GM23338 (cell line): ENCODE data around the gene MTMR6. TPM values are rescaled to one million over a fixed set of nuclear protein-coding genes. Genes with fewer than 3 reads are reported as not detected.
A peak's percentile ranks its signal among the peaks of the same experiment; 100 is the strongest.

Experiments
- ATAC-seq: fragments of 200-7000 bp; cut with Tn5 transposase; 3 replicates; pipeline ENCODE4 v1.9.1; 2020
- DNase-seq: peaks from one replicate; pipeline ENCODE4 v3.0.0-alpha.2; 2015; ENCODE audit warnings: low spot score
- H2AFZ ChIP-seq: fragments of 200-600 bp; sonication (generic); 2 replicates; pipeline ENCODE4 v1.8.0; 2016; ENCODE audit warnings: antibody characterized with exemption, mild to moderate bottlenecking, moderate library complexity
- H3F3A ChIP-seq: fragments of 200-600 bp; sonication (generic); replicated peaks from 2 replicates; pipeline ENCODE4 v1.8.0; 2017; ENCODE audit warnings: antibody characterized with exemption, mixed run types, low read depth
- H3K27ac ChIP-seq: fragments of 200-600 bp; sonication (generic); 2 replicates; pipeline ENCODE4 v1.6.1; 2016; ENCODE audit warnings: low read depth
- H3K27me3 ChIP-seq: fragments of 200-600 bp; sonication (generic); 2 replicates; pipeline ENCODE4 v1.8.0; 2016; ENCODE audit warnings: mild to moderate bottlenecking, mixed run types, moderate library complexity; ENCODE audit not compliant: insufficient read depth
- H3K36me3 ChIP-seq: fragments of 200-600 bp; sonication (generic); 2 replicates; pipeline ENCODE4 v1.8.0; 2016; ENCODE audit warnings: mild to moderate bottlenecking; ENCODE audit not compliant: insufficient read depth
- H3K4me1 ChIP-seq: fragments of 200-600 bp; sonication (generic); 2 replicates; pipeline ENCODE4 v1.8.0; 2016; ENCODE audit warnings: mild to moderate bottlenecking, moderate library complexity; ENCODE audit not compliant: insufficient read depth
- H3K4me2 ChIP-seq: fragments of 200-600 bp; sonication (generic); 2 replicates; pipeline ENCODE4 v1.7.1; 2017; ENCODE audit warnings: mixed run types
- H3K4me3 ChIP-seq: fragments of 200-600 bp; sonication (generic); 2 replicates; pipeline ENCODE4 v1.6.1; 2016; ENCODE audit warnings: mixed run types
- H3K79me2 ChIP-seq: fragments of 200-600 bp; sonication (generic); replicated peaks from 2 replicates; pipeline ENCODE4 v1.8.0; 2017; ENCODE audit warnings: mild to moderate bottlenecking; ENCODE audit not compliant: insufficient read depth
- H3K9me2 ChIP-seq: fragments of 200-600 bp; sonication (generic); 2 replicates; pipeline ENCODE4 v1.8.0; 2017; ENCODE audit not compliant: insufficient read depth
- H4K20me1 ChIP-seq: fragments of 200-600 bp; sonication (generic); replicated peaks from 2 replicates; pipeline ENCODE4 v1.8.0; 2017; ENCODE audit warnings: mild to moderate bottlenecking; ENCODE audit not compliant: insufficient read depth
- H3K27ac Mint-ChIP-seq: 2 replicates; pipeline ENCODE4 v1.8.0; 2020; ENCODE audit warnings: inconsistent platforms, mild to moderate bottlenecking, moderate library complexity, mixed read lengths
- H3K27me3 Mint-ChIP-seq: 3 replicates; pipeline ENCODE4 v1.8.0; 2022; ENCODE audit warnings: low read depth, mild to moderate bottlenecking, moderate library complexity, mixed read lengths, inconsistent platforms; ENCODE audit not compliant: insufficient read depth, poor library complexity
- H3K36me3 Mint-ChIP-seq: 3 replicates; pipeline ENCODE4 v1.8.0; 2021; ENCODE audit warnings: low read depth, mild to moderate bottlenecking, inconsistent platforms, moderate library complexity, mixed read lengths
- H3K4me1 Mint-ChIP-seq: 3 replicates; pipeline ENCODE4 v1.8.0; 2020; ENCODE audit warnings: mild to moderate bottlenecking, inconsistent platforms, mixed read lengths
- H3K4me3 Mint-ChIP-seq: 3 replicates; pipeline ENCODE4 v1.8.0; 2021; ENCODE audit warnings: moderate library complexity, mild to moderate bottlenecking, inconsistent platforms, mixed read lengths
- H3K9me3 Mint-ChIP-seq: 3 replicates; pipeline ENCODE4 v1.8.0; 2020; ENCODE audit warnings: moderate library complexity, mild to moderate bottlenecking, inconsistent platforms, mixed read lengths
- CREB1 ChIP-seq: fragments of 250-450 bp; sonication (Bioruptor Pico); IDR thresholded peaks from 2 replicates; pipeline ENCODE4 v1.5.0; 2020; ENCODE audit warnings: low read depth, mild to moderate bottlenecking, moderate library complexity
- CTCF ChIP-seq, 2 experiments: fragments of 200-600 bp in 1 of 2; sonication (generic) in 1 of 2; conservative IDR thresholded peaks; 2 replicates each; pipeline versions ENCODE4 v1.5.1 to v1.6.1; 2016 to 2017; ENCODE audit warnings: antibody characterized with exemption in 2 of 2, low read depth in 2 of 2, mild to moderate bottlenecking in 2 of 2, moderate library complexity in 1 of 2
- EZH2 ChIP-seq: fragments of 200-600 bp; sonication (generic); IDR thresholded peaks from one replicate; pipeline ENCODE4 v1.8.0; 2017; ENCODE audit warnings: antibody characterized with exemption, mild to moderate bottlenecking, low read depth; ENCODE audit not compliant: unreplicated experiment
- EZH2phosphoT487 ChIP-seq: fragments of 200-600 bp; sonication (generic); IDR thresholded peaks from one replicate; pipeline ENCODE4 v1.8.1; 2018; ENCODE audit warnings: antibody characterized with exemption; ENCODE audit not compliant: unreplicated experiment
- JUNB ChIP-seq: IDR thresholded peaks from one replicate; pipeline ENCODE4 v1.6.1; 2016; ENCODE audit warnings: antibody characterized with exemption; ENCODE audit not compliant: unreplicated experiment
- NANOG ChIP-seq: IDR thresholded peaks from 2 replicates; pipeline ENCODE4 v1.6.1; 2016; ENCODE audit warnings: antibody characterized with exemption, borderline replicate concordance
- POLR2AphosphoS5 ChIP-seq: IDR thresholded peaks from 2 replicates; pipeline ENCODE4 v1.6.1; 2016; ENCODE audit warnings: antibody characterized with exemption, low read depth
- REST ChIP-seq: IDR thresholded peaks from one replicate; pipeline ENCODE4 v1.6.1; 2018; ENCODE audit warnings: antibody characterized with exemption; ENCODE audit not compliant: unreplicated experiment
- STAT1 ChIP-seq: IDR thresholded peaks from one replicate; pipeline ENCODE4 v1.6.1; 2016; ENCODE audit warnings: antibody characterized with exemption; ENCODE audit not compliant: unreplicated experiment
- ZNF114 ChIP-seq: fragments of 250-450 bp; sonication (Bioruptor Pico); IDR thresholded peaks from 2 replicates; pipeline ENCODE4 v1.5.0; 2020; ENCODE audit warnings: mild to moderate bottlenecking, moderate library complexity
- ZNF462 ChIP-seq: fragments of 250-450 bp; sonication (Bioruptor Pico); IDR thresholded peaks from 2 replicates; pipeline ENCODE4 v1.5.0; 2020; ENCODE audit warnings: mild to moderate bottlenecking, moderate library complexity
- polyA plus RNA-seq: library from polyadenylated mRNA; unstranded; fragments of >200 nt; fragmentation: Nextera tagmentation; extraction: Ambion mirVana; gene quantifications from 2 replicates; pipeline ENCODE4 v1.2.1, GENCODE V29; 2016
- total RNA-seq: library from RNA; depleted of rRNA; stranded (reverse); fragments of >200 nt; shearing (Covaris generic); gene quantifications from 2 replicates; pipeline ENCODE4 v1.2.3, GENCODE V29; 2014

Gene MTMR6
- total and polyA plus RNA-seq, 2 experiments from 2014 or later = 4.6 to 9.5 TPM

GRCh38 chr13:25292301-25292700, 5.0 kb upstream of the MTMR6 start:
- H3K27me3 Mint-ChIP-seq = no peaks in the 10 kb centered on the region
- Histone ChIP-seq H3K27ac (no peak overlapping the region), H3K79me2 (no peaks in the 10 kb centered on the region), H3K4me1 (no peaks in the 10 kb centered on the region), H3K9me2 (no peaks in the 10 kb centered on the region), H3K4me2 (no peak overlapping the region), H3K27me3 (peaks cover 4% of the 10 kb centered on the region; the same call in 1 of the 2 replicates), H3F3A (no peaks in the 10 kb centered on the region), H3K4me3 (no peak overlapping the region), H3K36me3 (no peaks in the 10 kb centered on the region), H2AFZ (0 out of 2 replicates have a peak overlapping the region, but pooled peaks have one; percentile 2), H4K20me1 (no peaks in the 10 kb centered on the region)
- ATAC-seq (peak; percentile 87), DNase-seq (peak; percentile 57)
- H3K4me1 Mint-ChIP-seq = peaks cover 8% of the 10 kb centered on the region
- H3K4me3 Mint-ChIP-seq = no peak overlapping the region
- no peaks in the 10 kb centered on the region for H3K9me3 Mint-ChIP-seq
- TF ChIP-seq ZNF114 (CRISPR knock-in tag) = no peak
- no peak for TF ChIP-seq EZH2
- TF ChIP-seq CREB1 (CRISPR knock-in tag) = no peak
- no peak for TF ChIP-seq EZH2phosphoT487
- no peak for TF ChIP-seq JUNB
- no peak for TF ChIP-seq STAT1
- H3K27ac Mint-ChIP-seq = no peak overlapping the region
- H3K36me3 Mint-ChIP-seq = no peaks in the 10 kb centered on the region

GRCh38 chr13:25291691-25292090, 4.4 kb upstream of the MTMR6 start:
- H3K79me2 ChIP-seq = no peaks in the 10 kb centered on the region
- DNase-seq (no peak), ATAC-seq (no peak)
- no peaks in the 10 kb centered on the region for H3F3A ChIP-seq
- no peaks in the 10 kb centered on the region for H3K36me3 Mint-ChIP-seq
- no peaks in the 10 kb centered on the region for H3K4me1 ChIP-seq
- H3K27me3 Mint-ChIP-seq = no peaks in the 10 kb centered on the region
- peaks cover 4% of the 10 kb centered on the region; the same call in 1 of the 2 replicates for H3K27me3 ChIP-seq
- H3K4me1 Mint-ChIP-seq = peaks cover 8% of the 10 kb centered on the region
- no peaks in the 10 kb centered on the region for H3K9me3 Mint-ChIP-seq
- H3K9me2 ChIP-seq = no peaks in the 10 kb centered on the region
- no peaks in the 10 kb centered on the region for H4K20me1 ChIP-seq
- no peak overlapping the region for H3K4me3 Mint-ChIP-seq
- H3K27ac ChIP-seq = no peak overlapping the region
- no peak overlapping the region for H2AFZ ChIP-seq
- no peaks in the 10 kb centered on the region for H3K36me3 ChIP-seq
- H3K4me2 ChIP-seq = no peak overlapping the region
- no peak overlapping the region for H3K4me3 ChIP-seq
- no peak overlapping the region for H3K27ac Mint-ChIP-seq
- no peak for TF ChIP-seq EZH2
- no peak for TF ChIP-seq ZNF114 (CRISPR knock-in tag)
- TF ChIP-seq CREB1 (CRISPR knock-in tag) = no peak
- TF ChIP-seq POLR2AphosphoS5 = no peak
- TF ChIP-seq REST = no peak
- TF ChIP-seq CTCF (conservative IDR thresholded peaks at IDR 0.05; ENCODE audit: low read depth in 2 of 2) = no peak
- TF ChIP-seq NANOG = no peak
- no peak for TF ChIP-seq EZH2phosphoT487
- TF ChIP-seq ZNF462 (CRISPR knock-in tag) = no peak
